HepG2 (cell line): ENCODE data around the gene RER1.

Experiments used
- BCLAF1 ChIP-seq: fragments of 450-650 bp; IDR thresholded peaks from 2 replicates; pipeline ENCODE4 v1.6.1; 2017; ENCODE audit warnings: mild to moderate bottlenecking
- CTCF ChIP-seq: sonication (generic); formaldehyde crosslinking; IDR thresholded peaks from 2 replicates; pipeline ENCODE4 v1.5.0; 2020; ENCODE audit warnings: mild to moderate bottlenecking, missing genetic modification reagents, moderate library complexity
- KDM5B ChIP-seq: sonication (generic); formaldehyde crosslinking; IDR thresholded peaks from 2 replicates; pipeline ENCODE4 v1.4.0; 2020; ENCODE audit warnings: missing genetic modification reagents, mild to moderate bottlenecking, borderline replicate concordance
- MAFK ChIP-seq, 2 experiments: IDR thresholded peaks in 1 of 2; conservative IDR thresholded peaks in 1 of 2; 2 replicates each; pipeline ENCODE4 v1.6.1; 2011; ENCODE audit warnings: improper control_type of control experiment in 2 of 2, low read length in 2 of 2
- NCOA1 ChIP-seq: sonication (generic); formaldehyde crosslinking; IDR thresholded peaks from 2 replicates; pipeline ENCODE4 v1.9.0; 2021; ENCODE audit warnings: missing genetic modification reagents
- POLR2A ChIP-seq, 2 experiments: IDR thresholded peaks; 2 replicates each; pipeline ENCODE4 v1.6.1; 2011; ENCODE audit warnings: low read depth in 2 of 2, low read length in 2 of 2, mild to moderate bottlenecking in 1 of 2, moderate library complexity in 1 of 2; ENCODE audit not compliant: insufficient read depth in 1 of 2
- TSC22D2 ChIP-seq: sonication (generic); formaldehyde crosslinking; IDR thresholded peaks from 2 replicates; pipeline ENCODE4 v1.5.1; 2020; ENCODE audit warnings: missing genetic modification reagents, mild to moderate bottlenecking, borderline replicate concordance
- ZNF510 ChIP-seq: sonication (generic); formaldehyde crosslinking; IDR thresholded peaks from 2 replicates; pipeline ENCODE4 v1.4.0; 2020; ENCODE audit warnings: low read depth, mild to moderate bottlenecking, missing genetic modification reagents
- ZNF530 ChIP-seq: sonication (generic); formaldehyde crosslinking; IDR thresholded peaks from 2 replicates; pipeline ENCODE4 v1.5.0; 2020; ENCODE audit warnings: low read depth, mild to moderate bottlenecking, missing genetic modification reagents
- ZNF549 ChIP-seq: sonication (generic); formaldehyde crosslinking; IDR thresholded peaks from 2 replicates; pipeline ENCODE4 v1.5.0; 2020; ENCODE audit warnings: missing genetic modification reagents
- ZNF607 ChIP-seq: sonication (generic); formaldehyde crosslinking; IDR thresholded peaks from 2 replicates; pipeline ENCODE4 v1.5.1; 2020; ENCODE audit warnings: missing genetic modification reagents, mild to moderate bottlenecking, borderline replicate concordance
- ZNF746 ChIP-seq: sonication (generic); formaldehyde crosslinking; IDR thresholded peaks from 2 replicates; pipeline ENCODE4 v1.8.0; 2022; ENCODE audit warnings: mild to moderate bottlenecking, missing genetic modification reagents

GRCh38 chr1:2452932-2453315 lies 61.3 kb downstream of the RER1 start:
- TF ChIP-seq MAFK (conservative IDR thresholded peaks at IDR 0.05 in 1 of 2, IDR thresholded peaks at IDR 0.05 in 1 of 2; ENCODE audit: low read length in 2 of 2) (no peak), TSC22D2 (CRISPR knock-in tag) (no peak), CTCF (CRISPR knock-in tag) (no peak), ZNF549 (CRISPR knock-in tag) (no peak), POLR2A (IDR thresholded peaks at IDR 0.05; ENCODE audit: insufficient read depth in 1 of 2, low read depth in 2 of 2, low read length in 2 of 2) (no peak), KDM5B (CRISPR knock-in tag) (no peak), ZNF607 (CRISPR knock-in tag) (no peak), BCLAF1 (no peak), ZNF510 (CRISPR knock-in tag) (no peak), NCOA1 (no peak), ZNF746 (CRISPR knock-in tag) (no peak), ZNF530 (CRISPR knock-in tag) (no peak)
